GM10266 (cell line): Measurements from ENCODE around the gene FGF18.

ENCODE experiments used
- DNase-seq: peaks from one replicate; pipeline ENCODE4 v3.0.0; 2012; ENCODE audit errors: extremely low spot score
- CTCF ChIP-seq: IDR thresholded peaks from 2 replicates; pipeline ENCODE4 v1.5.1; 2012; ENCODE audit warnings: mild to moderate bottlenecking, low read depth; ENCODE audit not compliant: control insufficient read depth, insufficient read depth; ENCODE audit errors: missing control alignments

FGF18 gene

GRCh38 chr5:171421331-171422262 lies 2.1 kb downstream of the FGF18 start:
- no peak for TF ChIP-seq CTCF
- no peak for DNase-seq

GRCh38 chr5:171422495-171422894 lies 3.0 kb downstream of the FGF18 start:
- no peak for TF ChIP-seq CTCF

GRCh38 chr5:171422902-171423663 lies 3.6 kb downstream of the FGF18 start:
- DNase-seq = no peak
- TF ChIP-seq CTCF = no peak

More at GRCh38 chr5:171422495-171422894, 3.0 kb downstream of the FGF18 start:
- no peak for DNase-seq

- no peak for TF ChIP-seq CTCF
- no peak for DNase-seq
Measured at GRCh38 chr5:171424726-171425125, 5.3 kb downstream of the FGF18 start.

GRCh38 chr5:171425596-171426244 lies 6.3 kb downstream of the FGF18 start:
- DNase-seq = no peak

GRCh38 chr5:171426266-171426665 lies 6.8 kb downstream of the FGF18 start:
- TF ChIP-seq CTCF = no peak
- DNase-seq = no peak

More at GRCh38 chr5:171425596-171426244, 6.3 kb downstream of the FGF18 start:
- TF ChIP-seq CTCF = no peak
